Gastrocnemius medialis (tissue), 4 donors: ENCODE data around the gene UNK. TPM values are rescaled to one million over a fixed set of nuclear protein-coding genes. Genes with fewer than 3 reads are reported as not detected.

Source experiments
- ATAC-seq, 2 donors: fragments of 150-250 bp; one replicate each; pipeline ENCODE4 v1.9.1; 2016
- DNase-seq, 2 donors: peaks; one replicate each; pipeline ENCODE4 v3.0.0-alpha.2; 2019
- H3K27ac ChIP-seq, 4 donors: fragments of 200-600 bp; sonication (generic); 1 replicate in 1 of 4; 2 replicates in 3 of 4; pipeline ENCODE4 v1.5.1; 2016 to 2018; ENCODE audit warnings: mild to moderate bottlenecking in 2 of 4, moderate library complexity in 1 of 4
- H3K27me3 ChIP-seq, 3 donors: fragments of 200-600 bp; sonication (generic) in 2 of 3; 1 replicate in 1 of 3; 2 replicates in 2 of 3; pipeline versions ENCODE4 v1.5.1 to v1.6.0; 2016 to 2019; ENCODE audit warnings: mild to moderate bottlenecking in 1 of 3, moderate library complexity in 1 of 3
- H3K36me3 ChIP-seq, 2 donors: fragments of 200-600 bp; sonication (generic) in 1 of 2; one replicate each; pipeline ENCODE4 v1.5.1; 2017 to 2018
- H3K4me1 ChIP-seq, 2 donors: fragments of 200-600 bp; sonication (generic) in 1 of 2; one replicate each; pipeline ENCODE4 v1.5.1; 2016 to 2017; ENCODE audit warnings: mild to moderate bottlenecking in 2 of 2
- H3K4me3 ChIP-seq, 4 donors: fragments of 200-600 bp; sonication (generic) in 3 of 4; 1 replicate in 1 of 4; 2 replicates in 3 of 4; pipeline ENCODE4 v1.5.1; 2016 to 2019; ENCODE audit warnings: mild to moderate bottlenecking in 2 of 4
- H3K9me3 ChIP-seq, 3 donors: fragments of 200-600 bp; sonication (generic) in 2 of 3; 1 replicate in 1 of 3; 2 replicates in 2 of 3; pipeline ENCODE4 v1.5.1; 2016 to 2019
- CTCF ChIP-seq, 5 experiments: fragments of 450-650 bp in 3 of 5; fragments of 200-600 bp in 2 of 5; sonication (generic) in 2 of 5; IDR thresholded peaks in 4 of 5; conservative IDR thresholded peaks in 1 of 5; 1 replicate in 4 of 5; 2 replicates in 1 of 5; pipeline ENCODE4 v1.5.1; 2016 to 2019; ENCODE audit warnings: antibody characterized with exemption in 5 of 5, mild to moderate bottlenecking in 3 of 5, moderate library complexity in 3 of 5
- POLR2A ChIP-seq, 2 donors: fragments of 450-650 bp; IDR thresholded peaks; one replicate each; pipeline ENCODE4 v1.6.1; 2017; ENCODE audit warnings: antibody characterized with exemption in 2 of 2, mild to moderate bottlenecking in 2 of 2, moderate library complexity in 2 of 2
- in situ Hi-C, 4 donors: fragments of 200-750 bp; cut with MboI; loops; one replicate each; pipeline versions ENCODE4 v1.15.0 to v1.8.0; 2017; ENCODE audit warnings: low sequenced_read_pairs in 4 of 4
- intact Hi-C: fragments of 100-400 bp; cut with DNase I; formaldehyde crosslinking; loops from one replicate; pipeline ENCODE4 v1.15.1; 2023; ENCODE audit warnings: low total_unique reads
- total RNA-seq, 4 donors: library from RNA; depleted of rRNA; stranded (reverse); fragments of >200 nt; gene quantifications; one replicate each; pipeline versions ENCODE4 v1.1.0 to v1.2.3, GENCODE V29; 2016

Gene UNK
- total RNA-seq, 4 donors from 2014 or later: 10.4 to 19.2 (median 13.1) TPM

GRCh38 chr17:75807861-75808260, 23.3 kb downstream of the UNK start:
- Histone ChIP-seq H3K36me3 (peaks cover 0 to 30% of the 10 kb centered on the region in 2 donors), H3K9me3 (no peaks in the 10 kb centered on the region), H3K27ac (peak overlapping the region; percentile 79 to 91 (median 82)), H3K4me3 (no peak overlapping the region), H3K4me1 (peaks cover 22 to 24% of the 10 kb centered on the region in 2 donors), H3K27me3 (no peaks in the 10 kb centered on the region)
- DNase-seq (no peak), ATAC-seq (no peak)
- TF ChIP-seq CTCF (IDR thresholded peaks at IDR 0.05 in 4 of 5, conservative IDR thresholded peaks at IDR 0.05 in 1 of 5) (no peak), POLR2A (IDR thresholded peaks at IDR 0.05) (no peak)
- intact Hi-C loops (no loop called here), in situ Hi-C loops (no loop called here)

- DNase-seq (no peak), ATAC-seq (peak in 1 of 2 donors; percentile 7)
- Histone ChIP-seq H3K9me3 (no peaks in the 10 kb centered on the region), H3K4me1 (peaks cover 22 to 24% of the 10 kb centered on the region in 2 donors), H3K27ac (peak overlapping the region; percentile 79 to 91 (median 82)), H3K4me3 (no peak overlapping the region), H3K36me3 (peaks cover 0 to 36% of the 10 kb centered on the region in 2 donors), H3K27me3 (no peaks in the 10 kb centered on the region)
- intact Hi-C loops (no loop called here), in situ Hi-C loops (no loop called here)
- no peak for TF ChIP-seq POLR2A (IDR thresholded peaks at IDR 0.05)
- no peak for TF ChIP-seq CTCF (IDR thresholded peaks at IDR 0.05 in 4 of 5, conservative IDR thresholded peaks at IDR 0.05 in 1 of 5)
Observed at GRCh38 chr17:75808549-75808904, 23.9 kb downstream of the UNK start.

GRCh38 chr17:75808905-75809621, 24.5 kb downstream of the UNK start:
- peaks cover 22 to 24% of the 10 kb centered on the region in 2 donors for H3K4me1 ChIP-seq
- H3K27ac ChIP-seq: peak overlapping the region; percentile 79 to 91 (median 82)
- peaks cover 0 to 37% of the 10 kb centered on the region in 2 donors for H3K36me3 ChIP-seq
- DNase-seq (peak; percentile 68 to 73), ATAC-seq (peak; percentile 82 to 83)
- intact Hi-C loops: loop anchor here (1.0 kb wide), 1 partner anchor 24 kb away; no protein-coding TSS in a partner anchor
- in situ Hi-C loops: no loop called here
- H3K27me3 ChIP-seq: no peaks in the 10 kb centered on the region
- no peak overlapping the region for H3K4me3 ChIP-seq
- no peak for TF ChIP-seq CTCF (IDR thresholded peaks at IDR 0.05 in 4 of 5, conservative IDR thresholded peaks at IDR 0.05 in 1 of 5)
- TF ChIP-seq POLR2A (IDR thresholded peaks at IDR 0.05): no peak
- H3K9me3 ChIP-seq: no peaks in the 10 kb centered on the region

- DNase-seq (peak in 1 of 2 donors; percentile 19), ATAC-seq (peak; percentile 5)
- in situ Hi-C loops (no loop called here), intact Hi-C loops (loop anchor here (1.0 kb wide), 1 partner anchor 24 kb away; no protein-coding TSS in a partner anchor)
- no peaks in the 10 kb centered on the region for H3K9me3 ChIP-seq
- H3K27ac ChIP-seq: peak overlapping the region; percentile 79 to 91 (median 82)
- no peak for TF ChIP-seq CTCF (IDR thresholded peaks at IDR 0.05 in 4 of 5, conservative IDR thresholded peaks at IDR 0.05 in 1 of 5)
- no peak for TF ChIP-seq POLR2A (IDR thresholded peaks at IDR 0.05)
- H3K4me1 ChIP-seq: peaks cover 22 to 24% of the 10 kb centered on the region in 2 donors
- H3K4me3 ChIP-seq: no peak overlapping the region
- H3K36me3 ChIP-seq: peaks cover 0 to 41% of the 10 kb centered on the region in 2 donors
- H3K27me3 ChIP-seq: no peaks in the 10 kb centered on the region
Observed at GRCh38 chr17:75809631-75810111, 25.1 kb downstream of the UNK start.
